NCI-H1092 (cell line): ENCODE measurements around the gene ADAMTS6.
"Not testable (repeated sequence)": the region's sequence is repeated elsewhere in the genome, so short reads cannot be mapped to it uniquely, and the experiment has no call there.

ENCODE experiments used
- DNase-seq: peaks from one replicate; lab custom pipeline; 2025; lab: John Stamatoyannopoulos, UW

The ADAMTS6 gene

GRCh38 chr5:65462139-65462705 is 19.5 kb downstream of the ADAMTS6 start:
- DNase-seq: no peak

GRCh38 chr5:65461490-65461889 is 20.2 kb downstream of the ADAMTS6 start:
- no peak for DNase-seq

- DNase-seq: no peak
Measured at GRCh38 chr5:65459995-65460394, 21.7 kb downstream of the ADAMTS6 start.

GRCh38 chr5:65455064-65455463 is 26.7 kb downstream of the ADAMTS6 start:
- no peak for DNase-seq

- DNase-seq: no peak
Measured at GRCh38 chr5:65451436-65451835, 30.3 kb downstream of the ADAMTS6 start.

- no peak for DNase-seq
Measured at GRCh38 chr5:65446682-65447081, 35.0 kb downstream of the ADAMTS6 start.

- no peak for DNase-seq
Measured at GRCh38 chr5:65441800-65442199, 39.9 kb downstream of the ADAMTS6 start.

GRCh38 chr5:65440456-65440855 is 41.3 kb downstream of the ADAMTS6 start:
- no peak for DNase-seq

GRCh38 chr5:65434122-65434521 is 47.6 kb downstream of the ADAMTS6 start:
- DNase-seq: no peak

- no peak for DNase-seq
Measured at GRCh38 chr5:65426656-65427055, 55.1 kb downstream of the ADAMTS6 start.

- no peak for DNase-seq
Measured at GRCh38 chr5:65423623-65424022, 58.1 kb downstream of the ADAMTS6 start.

GRCh38 chr5:65418661-65419060 is 63.1 kb downstream of the ADAMTS6 start:
- DNase-seq: no peak

- DNase-seq: no peak
Measured at GRCh38 chr5:65413822-65414221, 67.9 kb downstream of the ADAMTS6 start.

- no peak for DNase-seq
Measured at GRCh38 chr5:65412842-65413241, 68.9 kb downstream of the ADAMTS6 start.

GRCh38 chr5:65411356-65411755 is 70.4 kb downstream of the ADAMTS6 start:
- no peak for DNase-seq

- DNase-seq: no peak
Measured at GRCh38 chr5:65395526-65396155, 86.1 kb downstream of the ADAMTS6 start.

- no peak for DNase-seq
Measured at GRCh38 chr5:65394087-65394486, 87.6 kb downstream of the ADAMTS6 start.

- DNase-seq: no peak
Measured at GRCh38 chr5:65391591-65391990, 90.1 kb downstream of the ADAMTS6 start.

- DNase-seq: no peak
Measured at GRCh38 chr5:65390208-65390607, 91.5 kb downstream of the ADAMTS6 start.

- DNase-seq: no peak
Measured at GRCh38 chr5:65383859-65384258, 97.9 kb downstream of the ADAMTS6 start.

- no peak for DNase-seq
Measured at GRCh38 chr5:65382582-65382981, 99.1 kb downstream of the ADAMTS6 start.

GRCh38 chr5:65370505-65370904 is 111.2 kb downstream of the ADAMTS6 start:
- not testable (repeated sequence) for DNase-seq

GRCh38 chr5:65366655-65367054 is 115.1 kb downstream of the ADAMTS6 start:
- no peak for DNase-seq

GRCh38 chr5:65364907-65365306 is 116.8 kb downstream of the ADAMTS6 start:
- no peak for DNase-seq
